Effector memory CD8-positive, alpha-beta T cell (primary cell): Measurements from ENCODE around the gene ZNF217.
"Not testable (repeated sequence)": the region's sequence is repeated elsewhere in the genome, so short reads cannot be mapped to it uniquely, and the experiment has no call there.

Source experiments
- ATAC-seq: fragments of 150-1000 bp; cut with Tn5 transposase; replicated peaks from 2 replicates; pipeline ENCODE4 v1.10.0; 2021; ENCODE audit warnings: mild to moderate bottlenecking, moderate library complexity
- DNase-seq, 3 experiments: peaks; one replicate each; pipeline ENCODE4 v3.0.0; 2021
- H3K27ac Mint-ChIP-seq, 2 donors: one replicate each; pipeline ENCODE4 v1.8.0; 2022; ENCODE audit warnings: mild to moderate bottlenecking in 2 of 2, mixed read lengths in 2 of 2, moderate library complexity in 2 of 2
- H3K27me3 Mint-ChIP-seq, 2 donors: one replicate each; pipeline ENCODE4 v1.8.0; 2022; ENCODE audit warnings: mixed read lengths in 2 of 2
- H3K36me3 Mint-ChIP-seq: one replicate; pipeline ENCODE4 v1.8.0; 2022; ENCODE audit warnings: mild to moderate bottlenecking, moderate library complexity, mixed read lengths; ENCODE audit not compliant: insufficient read depth
- H3K4me1 Mint-ChIP-seq, 2 donors: one replicate each; pipeline ENCODE4 v1.8.0; 2022; ENCODE audit warnings: low read depth in 2 of 2, mixed read lengths in 2 of 2
- H3K4me3 Mint-ChIP-seq, 2 donors: one replicate each; pipeline ENCODE4 v1.8.0; 2022; ENCODE audit warnings: mild to moderate bottlenecking in 2 of 2, mixed read lengths in 2 of 2, moderate library complexity in 2 of 2
- H3K9me3 Mint-ChIP-seq, 2 donors: one replicate each; pipeline ENCODE4 v1.8.0; 2022; ENCODE audit warnings: mixed read lengths in 2 of 2

The ZNF217 gene

GRCh38 chr20:53524589-53525312 is 68.9 kb downstream of the ZNF217 start:
- Mint-ChIP-seq H3K9me3 (no peaks in the 10 kb centered on the region), H3K27me3 (peaks cover 3 to 27% of the 10 kb centered on the region in 2 donors), H3K36me3 (no peaks in the 10 kb centered on the region), H3K4me3 (no peak overlapping the region), H3K27ac (no peak overlapping the region), H3K4me1 (no peaks in the 10 kb centered on the region)
- DNase-seq = no peak
- ATAC-seq = no peak

DNA sequence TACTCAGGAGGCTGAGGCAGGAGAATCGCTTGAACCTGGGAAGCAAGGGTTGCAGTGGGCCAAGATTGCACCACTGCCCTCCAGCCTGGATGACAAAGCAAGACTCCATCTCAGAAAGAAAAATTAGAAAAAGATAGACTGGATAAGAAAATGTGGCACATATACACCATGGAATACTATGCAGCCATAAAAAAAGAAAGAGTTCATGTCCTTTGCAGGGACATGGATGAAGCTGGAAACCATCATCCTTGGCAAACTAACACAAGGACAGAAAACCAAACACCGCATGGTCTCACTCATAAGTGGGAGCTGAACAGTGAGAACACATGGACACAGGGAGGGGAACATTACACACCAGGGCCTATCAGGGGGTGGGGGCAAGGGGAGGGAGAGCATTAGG is 70.0 kb downstream of the ZNF217 start:
- not testable (repeated sequence) for H3K9me3 Mint-ChIP-seq, H3K4me3 Mint-ChIP-seq, DNase-seq, H3K4me1 Mint-ChIP-seq, H3K27ac Mint-ChIP-seq, H3K36me3 Mint-ChIP-seq, ATAC-seq
- peaks cover 10 to 18% of the 10 kb centered on the region in 2 donors for H3K27me3 Mint-ChIP-seq

- Mint-ChIP-seq H3K4me3 (no peak overlapping the region), H3K27ac (no peak overlapping the region), H3K4me1 (no peaks in the 10 kb centered on the region), H3K36me3 (no peaks in the 10 kb centered on the region), H3K27me3 (peaks cover 10 to 16% of the 10 kb centered on the region in 2 donors), H3K9me3 (no peaks in the 10 kb centered on the region)
- DNase-seq (no peak), ATAC-seq (no peak)
These were observed 70.9 kb downstream of the ZNF217 start for GRCh38 chr20:53522696-53523095.

GRCh38 chr20:53522026-53522425 is 71.6 kb downstream of the ZNF217 start:
- no peaks in the 10 kb centered on the region for H3K36me3 Mint-ChIP-seq
- no peaks in the 10 kb centered on the region for H3K9me3 Mint-ChIP-seq
- no peak for ATAC-seq
- H3K4me3 Mint-ChIP-seq = no peak overlapping the region
- no peak for DNase-seq
- no peaks in the 10 kb centered on the region for H3K4me1 Mint-ChIP-seq
- peaks cover 10 to 11% of the 10 kb centered on the region in 2 donors for H3K27me3 Mint-ChIP-seq
- no peak overlapping the region for H3K27ac Mint-ChIP-seq

GRCh38 chr20:53521421-53521820 is 72.2 kb downstream of the ZNF217 start:
- not testable (repeated sequence) for H3K4me1 Mint-ChIP-seq, H3K4me3 Mint-ChIP-seq, H3K36me3 Mint-ChIP-seq, H3K27ac Mint-ChIP-seq, ATAC-seq, H3K9me3 Mint-ChIP-seq, DNase-seq
- peaks cover 10 to 16% of the 10 kb centered on the region in 2 donors for H3K27me3 Mint-ChIP-seq

- ATAC-seq (no peak), DNase-seq (no peak)
- no peaks in the 10 kb centered on the region for H3K9me3 Mint-ChIP-seq
- H3K27ac Mint-ChIP-seq = no peak overlapping the region
- H3K4me1 Mint-ChIP-seq = peaks cover 0 to 6% of the 10 kb centered on the region in 2 donors
- peaks cover 8 to 10% of the 10 kb centered on the region in 2 donors for H3K27me3 Mint-ChIP-seq
- no peak overlapping the region for H3K4me3 Mint-ChIP-seq
- H3K36me3 Mint-ChIP-seq = no peaks in the 10 kb centered on the region
These were observed 76.5 kb downstream of the ZNF217 start for GRCh38 chr20:53517146-53517545.
